A673 (cell line): ENCODE measurements around the gene SHANK3. TPM values are rescaled to one million over a fixed set of nuclear protein-coding genes. Genes with fewer than 3 reads are reported as not detected.

Experiments used
- BruUV-seq: library from RNA; stranded (reverse); fragments of 400-500 nt; replicated peaks from 2 replicates; lab custom pipeline; 2021; lab: Mats Ljungman, UMichigan
- CTCF ChIA-PET: fragments of 300-600 bp; sonication (Branson Sonifier 250); formaldehyde crosslinking; loops from one replicate; lab custom pipeline; 2022; ENCODE audit warnings: antibody characterized with exemption; lab: Charles Lee
- POLR2A ChIA-PET: fragments of 300-600 bp; sonication (Branson Sonifier 250); formaldehyde crosslinking; loops from one replicate; lab custom pipeline; 2022; ENCODE audit warnings: antibody characterized with exemption; ENCODE audit not compliant: low non-redundant PET; lab: Charles Lee
- DNase-seq: peaks from one replicate; pipeline ENCODE4 v3.0.0-alpha.2; 2015; ENCODE audit warnings: low spot score
- H3K27ac ChIP-seq: fragments of 200-600 bp; sonication (generic); 2 replicates; pipeline ENCODE4 v1.5.1; 2016; ENCODE audit warnings: mixed run types, low read depth, mild to moderate bottlenecking, mixed read lengths, antibody characterized with exemption, low read length; ENCODE audit not compliant: poor library complexity, severe bottlenecking
- H3K27me3 ChIP-seq: fragments of 200-600 bp; sonication (generic); replicated peaks from 2 replicates; pipeline ENCODE4 v1.6.1; 2017; ENCODE audit warnings: mixed run types, low read depth, mild to moderate bottlenecking, mixed read lengths, antibody characterized with exemption, low read length; ENCODE audit not compliant: insufficient read depth, poor library complexity
- H3K36me3 ChIP-seq: fragments of 200-600 bp; sonication (generic); 2 replicates; pipeline ENCODE4 v1.6.1; 2016; ENCODE audit warnings: mixed run types, mild to moderate bottlenecking, mixed read lengths, antibody characterized with exemption, low read length; ENCODE audit not compliant: insufficient read depth, poor library complexity, severe bottlenecking
- H3K4me1 ChIP-seq: fragments of 200-600 bp; sonication (generic); 2 replicates; pipeline ENCODE4 v1.6.1; 2017; ENCODE audit warnings: mixed run types, mild to moderate bottlenecking, mixed read lengths, antibody characterized with exemption, low read length; ENCODE audit not compliant: insufficient read depth, poor library complexity, severe bottlenecking
- H3K4me3 ChIP-seq: fragments of 200-600 bp; sonication (generic); 2 replicates; pipeline ENCODE4 v1.5.1; 2016; ENCODE audit warnings: low read depth, mixed run types, mild to moderate bottlenecking, mixed read lengths, low read length; ENCODE audit not compliant: poor library complexity, severe bottlenecking
- H3K9me3 ChIP-seq: fragments of 200-600 bp; sonication (generic); 2 replicates; pipeline ENCODE4 v1.6.1; 2016; ENCODE audit warnings: mixed run types, low read depth, mild to moderate bottlenecking, mixed read lengths, antibody characterized with exemption, low read length; ENCODE audit not compliant: poor library complexity, severe bottlenecking
- CTCF ChIP-seq: fragments of 300-800, 200-600 bp; sonication (generic); conservative IDR thresholded peaks from 2 replicates; pipeline ENCODE4 v1.5.1; 2017; ENCODE audit warnings: low read depth, mild to moderate bottlenecking, antibody characterized with exemption, low read length, moderate library complexity, mixed read lengths
- EZH2 ChIP-seq: fragments of 200-600 bp; sonication (generic); IDR thresholded peaks from 2 replicates; pipeline ENCODE4 v1.6.1; 2017; ENCODE audit warnings: borderline replicate concordance, low read depth, mild to moderate bottlenecking, mixed read lengths, antibody characterized with exemption, low read length; ENCODE audit not compliant: poor library complexity, severe bottlenecking
- intact Hi-C: fragments of 100-400 bp; cut with micrococcal nuclease; formaldehyde crosslinking; loops from one replicate; pipeline ENCODE4 v1.10.0; 2022; ENCODE audit not compliant: unreplicated experiment
- total RNA-seq: library from RNA; stranded (reverse); gene quantifications from 2 replicates; pipeline ENCODE4 v1.2.3, GENCODE V29; 2021

The SHANK3 gene
- total RNA-seq, 1 experiment from 2014 or later: 4.4 TPM

GRCh38 chr22:50711446-50712340, 39.1 kb downstream of the SHANK3 start:
- CTCF ChIA-PET: no interaction called here
- Histone ChIP-seq H3K36me3 (no peaks in the 10 kb centered on the region), H3K9me3 (no peaks in the 10 kb centered on the region), H3K27ac (no peak overlapping the region), H3K27me3 (no peaks in the 10 kb centered on the region), H3K4me1 (no peaks in the 10 kb centered on the region), H3K4me3 (no peak overlapping the region)
- POLR2A ChIA-PET: no interaction called here
- TF ChIP-seq CTCF (no peak), EZH2 (no peak)
- no TSS peak for BruUV-seq
- no peak for DNase-seq
- intact Hi-C loops: no loop called here

GRCh38 chr22:50712341-50713007, 39.9 kb downstream of the SHANK3 start:
- H3K27me3 ChIP-seq: no peaks in the 10 kb centered on the region
- POLR2A ChIA-PET: no interaction called here
- H3K4me3 ChIP-seq: no peak overlapping the region
- no peaks in the 10 kb centered on the region for H3K9me3 ChIP-seq
- H3K36me3 ChIP-seq: no peaks in the 10 kb centered on the region
- CTCF ChIA-PET: no interaction called here
- no peaks in the 10 kb centered on the region for H3K4me1 ChIP-seq
- no peak for TF ChIP-seq EZH2
- TF ChIP-seq CTCF: no peak
- intact Hi-C loops: no loop called here
- BruUV-seq: no TSS peak
- H3K27ac ChIP-seq: no peak overlapping the region
- no peak for DNase-seq

GRCh38 chr22:50713008-50713385, 40.4 kb downstream of the SHANK3 start:
- no peaks in the 10 kb centered on the region for H3K9me3 ChIP-seq
- TF ChIP-seq EZH2 (no peak), CTCF (no peak)
- CTCF ChIA-PET: no interaction called here
- H3K4me3 ChIP-seq: no peak overlapping the region
- POLR2A ChIA-PET: no interaction called here
- no peaks in the 10 kb centered on the region for H3K4me1 ChIP-seq
- DNase-seq: no peak
- no peaks in the 10 kb centered on the region for H3K27me3 ChIP-seq
- no peaks in the 10 kb centered on the region for H3K36me3 ChIP-seq
- no peak overlapping the region for H3K27ac ChIP-seq
- intact Hi-C loops: no loop called here
- BruUV-seq: no TSS peak
